Tibial nerve (tissue), 4 donors: ENCODE results near the gene FXYD5.

Source experiments
- CTCF ChIP-seq, 5 experiments: fragments of 200-600 bp in 3 of 5; fragments of 450-650 bp in 2 of 5; sonication (generic) in 3 of 5; IDR thresholded peaks; one replicate each; pipeline ENCODE4 v1.5.1; 2016 to 2019; ENCODE audit warnings: antibody characterized with exemption in 5 of 5, mild to moderate bottlenecking in 3 of 5, moderate library complexity in 2 of 5
- EP300 ChIP-seq, 2 donors: sonication (generic); formaldehyde crosslinking; IDR thresholded peaks; one replicate each; pipeline ENCODE4 v1.6.1; 2017; ENCODE audit warnings: antibody characterized with exemption in 2 of 2, mild to moderate bottlenecking in 1 of 2
- POLR2A ChIP-seq, 2 donors: fragments of 450-650 bp; IDR thresholded peaks; one replicate each; pipeline ENCODE4 v1.6.1; 2017; ENCODE audit warnings: antibody characterized with exemption in 2 of 2, mild to moderate bottlenecking in 2 of 2, moderate library complexity in 2 of 2

GRCh38 chr19:35140207-35140961, 14.2 kb upstream of the FXYD5 start:
- TF ChIP-seq CTCF (IDR thresholded peaks at IDR 0.05) (no peak), POLR2A (IDR thresholded peaks at IDR 0.05) (no peak), EP300 (IDR thresholded peaks at IDR 0.05) (no peak)
